Stimulated activated CD4-positive, alpha-beta T cell treated with anti-CD3 and anti-CD28 coated beads, Interleukin-1b, Interleukin-23, amount 100 ng/mL, for 24 hours (primary cell): ENCODE measurements around the gene CWC27.
"Not testable (repeated sequence)": the region's sequence is repeated elsewhere in the genome, so short reads cannot be mapped to it uniquely, and the experiment has no call there.

ENCODE experiments used
- DNase-seq, 4 experiments: peaks; one replicate each; pipeline ENCODE4 v3.0.0-alpha.2; 2020; ENCODE audit warnings: low read depth in 4 of 4, low spot score in 1 of 4

Gene CWC27

DNA sequence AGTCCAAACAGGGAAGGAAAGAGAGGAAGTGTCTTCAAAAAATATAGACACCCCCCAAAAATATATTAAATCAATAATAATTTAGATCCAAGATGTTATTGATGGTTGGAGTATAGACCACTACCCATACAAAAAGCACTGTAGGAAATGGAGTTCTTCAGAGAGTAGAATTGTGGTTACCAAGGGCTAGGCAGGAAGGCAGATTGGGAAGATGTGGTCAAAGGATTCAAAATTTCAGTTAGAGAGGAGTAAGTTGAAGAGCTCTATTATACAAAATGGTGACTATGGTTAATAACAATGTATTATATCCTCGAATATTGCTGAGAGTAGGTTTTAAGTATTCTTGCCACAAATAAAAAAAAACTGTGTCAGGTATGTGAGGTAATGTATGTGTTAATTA, 149.4 kb downstream of the CWC27 start:
- DNase-seq: no peak

GRCh38 chr5:64921386-64921785, 152.7 kb downstream of the CWC27 start:
- no peak for DNase-seq

- DNase-seq: no peak
Measured at GRCh38 chr5:64923151-64923685, 154.5 kb downstream of the CWC27 start.

DNA sequence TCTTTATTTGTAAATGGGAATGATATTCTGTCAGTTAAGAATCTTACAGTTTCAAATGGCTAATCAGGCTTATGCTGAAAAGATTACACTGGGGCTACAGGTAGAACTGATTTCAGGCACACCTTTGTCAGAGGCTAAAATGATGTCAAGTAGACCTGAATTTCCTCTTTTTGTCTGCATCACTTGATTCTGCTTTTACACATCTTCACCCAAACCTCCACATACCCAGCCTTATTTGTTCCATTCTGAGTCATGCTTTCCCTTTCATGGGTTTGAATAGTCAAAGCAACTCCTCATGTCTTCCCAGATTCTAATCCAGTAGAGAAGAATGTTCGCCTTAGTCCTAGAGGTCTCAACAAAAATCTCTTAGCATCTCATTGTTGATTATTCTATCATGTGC, 156.4 kb downstream of the CWC27 start:
- DNase-seq: no peak

DNA sequence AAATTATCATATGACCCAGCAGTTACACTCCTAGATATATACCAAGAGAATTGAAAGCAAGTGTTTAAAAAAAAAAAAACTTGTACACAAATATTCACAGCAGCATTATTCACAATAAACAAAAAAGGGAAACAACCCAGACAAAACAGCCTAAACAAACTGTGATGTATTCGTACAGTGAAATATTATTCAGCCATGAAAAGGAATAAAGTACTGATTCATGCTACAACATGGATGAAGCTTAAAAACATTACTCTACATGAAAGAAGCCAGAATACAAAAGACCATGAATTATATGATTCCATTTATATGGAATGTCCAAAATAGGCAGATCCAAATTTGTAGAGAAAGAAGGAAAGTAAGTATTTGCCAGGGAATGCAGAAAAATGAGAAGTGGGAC, 161.1 kb downstream of the CWC27 start:
- no peak for DNase-seq

- no peak for DNase-seq
Measured at GRCh38 chr5:64930672-64931318, 162.1 kb downstream of the CWC27 start.

GRCh38 chr5:64939422-64939771, 170.7 kb downstream of the CWC27 start:
- DNase-seq: not testable (repeated sequence)

DNA sequence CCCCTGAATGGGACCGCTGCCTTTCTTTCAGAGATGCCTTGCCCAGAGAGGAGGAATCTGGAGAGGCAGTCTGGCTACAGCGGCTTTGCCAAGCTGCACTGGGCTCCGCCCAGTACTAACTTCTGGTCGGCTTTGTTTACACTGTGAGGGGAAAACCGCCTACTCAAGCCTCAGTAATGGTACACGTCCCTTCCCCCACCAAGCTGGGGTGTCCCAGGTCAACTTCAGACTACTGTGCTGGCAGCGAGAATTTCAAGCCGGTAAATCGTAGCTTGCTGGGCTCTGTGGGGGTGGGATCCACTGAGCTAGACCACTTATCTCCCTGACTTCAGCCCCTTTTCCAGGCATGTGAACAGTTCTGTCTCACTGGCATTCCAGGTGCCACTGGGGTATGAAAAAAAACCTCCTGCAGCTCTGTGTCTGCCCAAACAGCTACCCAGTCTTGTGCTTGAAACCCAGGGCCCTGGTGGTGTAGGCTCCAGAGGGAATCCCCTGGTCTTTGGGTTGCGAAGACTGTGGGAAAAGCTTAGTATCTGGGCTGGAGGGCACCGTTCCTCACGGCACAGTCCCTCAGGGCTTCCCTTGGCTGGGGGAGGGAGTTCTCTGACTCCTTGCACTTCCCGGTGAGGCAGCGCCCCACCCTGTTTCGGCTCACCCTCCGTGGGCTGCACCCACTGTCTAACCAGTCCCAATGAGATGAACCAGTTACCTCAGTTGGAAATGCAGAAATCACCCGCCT, 171.2 kb downstream of the CWC27 start:
- no peak for DNase-seq

GRCh38 chr5:64942460-64942859, 173.7 kb downstream of the CWC27 start:
- no peak for DNase-seq

DNA sequence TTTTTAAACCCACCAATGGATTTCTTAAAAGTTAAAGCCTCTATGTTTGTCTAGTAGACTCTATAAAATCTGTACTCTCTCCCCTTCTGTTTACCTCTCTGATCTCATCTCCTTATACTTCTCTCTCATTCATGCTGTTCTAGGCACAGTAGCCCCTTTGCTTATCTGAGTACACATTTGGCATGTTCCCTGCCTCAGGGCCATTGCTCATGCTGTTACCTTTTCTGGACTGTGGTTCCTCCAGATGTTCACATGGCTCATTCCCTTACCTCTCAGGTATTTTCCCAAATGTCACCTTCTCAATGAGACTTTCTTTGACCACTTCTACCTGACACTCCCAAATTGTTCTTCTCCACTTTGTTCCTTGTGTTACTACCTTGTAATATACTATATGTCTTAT, 176.1 kb downstream of the CWC27 start:
- DNase-seq: no peak

DNA sequence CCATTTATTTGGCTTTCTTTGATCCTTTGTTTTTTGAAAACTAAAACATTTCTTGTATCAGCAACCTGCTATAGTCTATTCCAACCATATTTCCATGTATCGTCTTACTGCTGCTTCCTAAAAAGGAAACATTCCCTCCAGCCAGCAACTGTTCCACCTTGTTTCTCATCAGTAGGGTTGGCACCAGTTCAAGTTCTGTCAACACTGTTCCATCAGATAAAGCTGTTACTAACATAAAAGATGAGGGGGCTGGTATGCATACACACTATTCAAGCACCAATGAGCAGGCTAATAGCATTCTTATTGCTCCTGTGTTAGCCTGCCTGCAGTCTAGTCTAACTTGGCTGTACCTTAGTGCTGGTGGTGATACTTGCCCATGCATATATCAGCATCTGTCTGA, 178.3 kb downstream of the CWC27 start:
- no peak for DNase-seq

GRCh38 chr5:64947801-64948200, 179.1 kb downstream of the CWC27 start:
- no peak for DNase-seq

DNA sequence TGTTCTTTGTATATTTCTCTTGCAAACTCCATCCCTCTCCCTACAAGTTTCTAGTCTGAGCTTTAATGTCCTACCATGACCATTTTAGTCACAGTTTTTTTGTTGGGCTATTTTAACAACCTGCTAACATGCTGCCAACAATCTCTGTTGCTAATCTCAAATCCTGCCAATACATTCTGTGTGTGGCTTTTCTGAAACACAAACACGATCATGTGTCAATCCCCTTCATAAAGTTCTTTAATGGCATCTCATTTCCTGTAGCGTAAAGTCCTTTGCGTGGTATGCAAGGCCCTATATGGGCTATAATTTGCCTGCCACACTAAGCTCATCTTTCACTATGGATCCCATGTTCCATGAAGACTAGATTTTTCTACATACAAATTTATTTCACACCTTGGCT, 180.6 kb downstream of the CWC27 start:
- no peak for DNase-seq

DNA sequence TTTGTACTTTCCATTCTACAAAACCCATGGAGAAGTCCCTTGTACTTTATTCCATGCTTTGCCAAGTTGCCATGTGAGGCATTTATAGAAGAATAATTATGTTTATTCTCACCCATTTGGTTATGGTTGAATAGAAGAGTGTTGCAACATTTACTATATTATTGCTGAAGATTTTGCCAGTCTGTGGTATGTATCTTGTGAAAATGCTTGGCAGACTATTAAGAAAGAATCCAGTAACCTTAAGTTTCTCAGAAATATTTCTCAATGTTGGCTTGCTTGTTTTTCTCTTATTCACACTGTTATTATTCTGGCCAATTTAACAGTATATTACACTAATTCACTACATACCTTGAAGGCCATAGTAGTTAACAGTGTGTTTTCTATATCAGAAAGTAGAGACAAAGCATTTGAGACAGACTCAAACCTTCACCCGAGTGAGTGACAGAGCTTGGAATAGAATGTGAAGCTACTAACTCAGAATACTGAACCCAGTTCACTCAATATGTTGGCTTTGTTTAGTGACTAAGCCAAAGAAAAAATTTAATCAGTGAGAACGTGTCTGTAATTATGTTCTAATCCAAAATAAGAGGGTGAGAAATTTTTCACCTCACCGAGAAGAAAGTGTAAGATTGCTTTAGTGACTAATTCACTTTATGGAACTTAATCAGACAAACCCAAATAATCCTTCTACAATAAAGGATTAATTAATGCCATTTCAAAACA, 184.4 kb downstream of the CWC27 start:
- no peak for DNase-seq

DNA sequence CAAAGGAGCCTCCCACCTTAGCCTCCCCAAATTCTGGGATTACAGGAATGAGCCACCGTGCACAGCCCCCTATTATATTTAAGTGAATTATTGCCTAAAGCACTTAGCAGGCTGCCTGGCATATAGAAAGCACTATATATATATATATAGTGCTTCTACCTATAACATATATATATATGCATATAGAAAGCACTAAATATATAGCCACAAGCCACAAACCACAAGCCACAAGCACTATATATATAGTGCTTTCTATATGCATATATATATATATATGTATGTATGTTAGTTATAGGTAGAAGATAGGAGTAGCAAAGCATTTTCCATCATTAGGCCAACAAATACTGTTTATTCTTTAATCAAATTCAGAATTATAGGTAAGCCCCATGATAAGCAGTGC, 185.8 kb downstream of the CWC27 start:
- DNase-seq: no peak

- no peak for DNase-seq
Measured at GRCh38 chr5:64958757-64959391, 190.1 kb downstream of the CWC27 start.

GRCh38 chr5:64963278-64963677, 194.5 kb downstream of the CWC27 start:
- DNase-seq: no peak

DNA sequence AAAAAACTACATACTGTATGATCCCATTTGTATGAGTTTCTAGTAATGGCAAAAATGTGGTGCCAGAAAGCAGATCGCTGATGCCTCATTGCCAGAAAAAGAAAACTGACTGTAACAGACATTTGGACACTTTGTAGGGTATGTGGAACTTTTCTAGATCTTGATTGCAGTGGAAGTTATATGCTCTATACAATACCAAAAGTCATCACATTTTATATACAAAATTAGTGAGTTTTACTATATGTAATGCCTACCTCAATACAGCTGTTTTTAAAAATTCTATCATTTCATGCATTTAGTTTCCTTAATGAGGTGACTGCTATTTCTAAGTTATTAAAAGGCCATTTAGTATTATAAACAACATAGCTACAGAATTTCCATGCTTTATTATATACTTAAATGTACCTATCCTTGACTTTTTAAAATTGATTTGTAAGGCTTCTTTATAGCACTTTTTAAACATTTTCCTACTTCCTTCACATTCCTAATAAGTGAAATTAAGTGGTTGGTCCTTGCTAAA, 199.9 kb downstream of the CWC27 start:
- no peak for DNase-seq

- no peak for DNase-seq
Measured at GRCh38 chr5:64969578-64969977, 200.8 kb downstream of the CWC27 start.

DNA sequence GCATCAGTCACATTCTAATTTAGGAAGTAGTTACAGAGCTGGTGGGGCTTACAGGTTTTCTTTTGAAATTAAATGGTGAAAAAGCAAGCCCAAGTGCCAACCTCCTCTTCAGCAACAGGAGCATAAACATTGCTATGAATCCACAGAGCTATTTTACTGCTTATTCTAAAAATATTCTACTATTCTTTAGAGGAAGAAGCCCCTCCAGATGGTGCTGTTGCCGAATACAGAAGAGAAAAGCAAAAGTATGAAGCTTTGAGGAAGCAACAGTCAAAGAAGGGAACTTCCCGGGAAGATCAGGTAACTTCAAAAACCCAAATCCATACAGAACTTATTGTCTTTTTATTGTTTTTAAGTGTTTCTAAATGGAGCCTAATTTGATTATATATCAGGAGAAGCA, 202.8 kb downstream of the CWC27 start:
- no peak for DNase-seq

- DNase-seq: no peak
Measured at GRCh38 chr5:64971990-64972389, 203.3 kb downstream of the CWC27 start.
